ENCODE results near the gene RAB1A.

The RAB1A gene

DNA sequence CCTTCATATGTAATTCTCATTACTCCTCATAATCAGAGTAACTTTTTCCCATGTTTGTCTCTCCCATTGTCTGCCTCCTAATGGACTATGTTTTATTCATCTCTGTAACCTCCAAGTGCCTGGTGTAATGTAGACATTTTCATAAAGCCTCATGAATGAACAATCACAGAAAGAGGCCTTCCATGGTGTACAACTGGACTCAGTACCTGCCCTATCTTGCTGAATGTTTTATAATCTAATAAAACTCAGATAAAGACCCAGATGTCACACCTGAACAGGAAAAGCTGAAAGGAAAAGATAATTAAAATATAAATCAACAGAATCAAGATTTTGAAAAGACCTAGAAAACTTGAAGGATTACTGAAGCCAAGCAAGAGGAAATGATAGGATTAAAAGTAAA is 36.7 kb downstream of the RAB1A start:
- no peak overlapping the region for H2AFZ ChIP-seq (ENCODE audit: low read depth, low read length)
- H3K9me3 ChIP-seq (ENCODE audit: insufficient read depth, low read length, severe bottlenecking): no peaks in the 10 kb centered on the region
- no peak overlapping the region for H3K27ac ChIP-seq (ENCODE audit: low read length)
- peaks cover 68% of the 10 kb centered on the region for H3K79me2 ChIP-seq (ENCODE audit: insufficient read depth, low read length)
- no peak overlapping the region for H3K4me3 ChIP-seq (ENCODE audit: low read depth in 1 of 2, low read length in 2 of 2)
- ATAC-seq (ENCODE audit: insufficient read depth, low read depth) (no peak), DNase-seq (no peak)
- H3K9ac ChIP-seq (ENCODE audit: low read depth, low read length): no peak overlapping the region
- peaks cover 27% of the 10 kb centered on the region for H4K20me1 ChIP-seq (ENCODE audit: insufficient read depth, low read length)
- TF ChIP-seq EZH2 (IDR thresholded peaks at IDR 0.05; ENCODE audit: borderline replicate concordance, low read depth, low read length, severe bottlenecking): no peak
- TF ChIP-seq, protein P1, sequence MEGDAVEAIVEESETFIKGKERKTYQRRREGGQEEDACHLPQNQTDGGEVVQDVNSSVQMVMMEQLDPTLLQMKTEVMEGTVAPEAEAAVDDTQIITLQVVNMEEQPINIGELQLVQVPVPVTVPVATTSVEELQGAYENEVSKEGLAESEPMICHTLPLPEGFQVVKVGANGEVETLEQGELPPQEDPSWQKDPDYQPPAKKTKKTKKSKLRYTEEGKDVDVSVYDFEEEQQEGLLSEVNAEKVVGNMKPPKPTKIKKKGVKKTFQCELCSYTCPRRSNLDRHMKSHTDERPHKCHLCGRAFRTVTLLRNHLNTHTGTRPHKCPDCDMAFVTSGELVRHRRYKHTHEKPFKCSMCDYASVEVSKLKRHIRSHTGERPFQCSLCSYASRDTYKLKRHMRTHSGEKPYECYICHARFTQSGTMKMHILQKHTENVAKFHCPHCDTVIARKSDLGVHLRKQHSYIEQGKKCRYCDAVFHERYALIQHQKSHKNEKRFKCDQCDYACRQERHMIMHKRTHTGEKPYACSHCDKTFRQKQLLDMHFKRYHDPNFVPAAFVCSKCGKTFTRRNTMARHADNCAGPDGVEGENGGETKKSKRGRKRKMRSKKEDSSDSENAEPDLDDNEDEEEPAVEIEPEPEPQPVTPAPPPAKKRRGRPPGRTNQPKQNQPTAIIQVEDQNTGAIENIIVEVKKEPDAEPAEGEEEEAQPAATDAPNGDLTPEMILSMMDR (IDR thresholded peaks at IDR 0.05; ENCODE audit: borderline replicate concordance, extremely low read depth, low read length, poor library complexity, severe bottlenecking): no peak
- H3K4me1 ChIP-seq (ENCODE audit: insufficient read depth, low read length): no peaks in the 10 kb centered on the region
- no peak overlapping the region for H3K4me2 ChIP-seq (ENCODE audit: insufficient read depth, low read length)
- peaks cover 85% of the 10 kb centered on the region for H3K36me3 ChIP-seq (ENCODE audit: insufficient read depth, low read length)
- H3K27me3 ChIP-seq (ENCODE audit: insufficient read depth, low read length, poor library complexity): no peaks in the 10 kb centered on the region

DNA sequence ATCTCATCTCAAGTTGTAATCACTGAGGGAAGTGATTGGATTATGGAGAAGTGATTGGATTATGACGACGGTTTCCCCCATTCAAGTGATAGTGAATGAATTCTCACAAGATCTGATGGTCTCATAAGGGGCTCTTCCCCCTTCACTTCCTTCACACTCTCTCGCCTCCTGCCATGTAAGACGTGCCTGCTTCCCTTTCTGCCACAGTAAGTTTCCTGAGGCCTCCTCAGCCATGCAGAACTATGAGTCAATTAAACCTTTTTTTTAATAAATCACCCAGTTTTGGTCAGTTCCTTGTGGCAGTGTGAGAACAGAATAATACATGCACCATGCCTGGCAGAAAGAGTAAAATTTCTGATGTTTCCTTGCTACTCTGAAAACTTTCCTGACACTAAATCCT is 37.1 kb downstream of the RAB1A start:
- no peak for DNase-seq
- Histone ChIP-seq H3K27me3 (ENCODE audit: insufficient read depth, low read length, poor library complexity) (no peaks in the 10 kb centered on the region), H3K4me3 (ENCODE audit: low read depth in 1 of 2, low read length in 2 of 2) (no peak overlapping the region), H3K79me2 (ENCODE audit: insufficient read depth, low read length) (peaks cover 64% of the 10 kb centered on the region), H3K4me1 (ENCODE audit: insufficient read depth, low read length) (no peaks in the 10 kb centered on the region), H4K20me1 (ENCODE audit: insufficient read depth, low read length) (peaks cover 27% of the 10 kb centered on the region), H3K9ac (ENCODE audit: low read depth, low read length) (no peak overlapping the region), H2AFZ (ENCODE audit: low read depth, low read length) (no peak overlapping the region), H3K27ac (ENCODE audit: low read length) (no peak overlapping the region), H3K36me3 (ENCODE audit: insufficient read depth, low read length) (peaks cover 85% of the 10 kb centered on the region), H3K4me2 (ENCODE audit: insufficient read depth, low read length) (no peak overlapping the region), H3K9me3 (ENCODE audit: insufficient read depth, low read length, severe bottlenecking) (no peaks in the 10 kb centered on the region)
- ATAC-seq (ENCODE audit: insufficient read depth, low read depth): no peak
- TF ChIP-seq, protein P1 (IDR thresholded peaks at IDR 0.05; ENCODE audit: borderline replicate concordance, extremely low read depth, low read length, poor library complexity, severe bottlenecking): no peak
- no peak for TF ChIP-seq EZH2 (IDR thresholded peaks at IDR 0.05; ENCODE audit: borderline replicate concordance, low read depth, low read length, severe bottlenecking)

DNA sequence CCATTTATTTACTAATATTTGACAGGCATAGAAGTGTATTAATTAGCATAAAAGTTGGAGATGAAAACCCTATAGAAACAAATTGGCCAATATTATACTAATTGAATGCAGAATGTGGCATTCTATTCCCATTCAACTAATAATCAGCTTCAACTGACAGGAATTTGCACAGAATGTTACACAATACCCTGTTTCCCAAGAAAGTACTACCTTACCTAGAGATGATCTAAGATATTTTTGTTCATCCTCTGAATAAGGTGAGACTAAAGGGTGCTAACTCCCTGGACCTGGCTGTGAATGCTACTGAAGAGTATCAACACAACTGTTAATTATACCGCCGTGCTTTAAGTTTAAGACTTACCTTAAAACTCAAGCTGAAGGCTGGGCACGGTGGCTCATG is 44.8 kb downstream of the RAB1A start:
- H2AFZ ChIP-seq (ENCODE audit: low read depth, low read length): no peak overlapping the region
- no peaks in the 10 kb centered on the region for H3K9me3 ChIP-seq (ENCODE audit: insufficient read depth, low read length, severe bottlenecking)
- ATAC-seq (ENCODE audit: insufficient read depth, low read depth): no peak
- no peak overlapping the region for H3K4me3 ChIP-seq (ENCODE audit: low read depth in 1 of 2, low read length in 2 of 2)
- no peak overlapping the region for H3K27ac ChIP-seq (ENCODE audit: low read length)
- peaks cover 3% of the 10 kb centered on the region; the same call in 1 of the 2 replicates for H4K20me1 ChIP-seq (ENCODE audit: insufficient read depth, low read length)
- H3K9ac ChIP-seq (ENCODE audit: low read depth, low read length): no peak overlapping the region
- peaks cover 8% of the 10 kb centered on the region for H3K79me2 ChIP-seq (ENCODE audit: insufficient read depth, low read length)
- DNase-seq: no peak
- peaks cover 81% of the 10 kb centered on the region for H3K36me3 ChIP-seq (ENCODE audit: insufficient read depth, low read length)
- H3K27me3 ChIP-seq (ENCODE audit: insufficient read depth, low read length, poor library complexity): no peaks in the 10 kb centered on the region
- TF ChIP-seq, protein P1 (IDR thresholded peaks at IDR 0.05; ENCODE audit: borderline replicate concordance, extremely low read depth, low read length, poor library complexity, severe bottlenecking): no peak
- no peak for TF ChIP-seq EZH2 (IDR thresholded peaks at IDR 0.05; ENCODE audit: borderline replicate concordance, low read depth, low read length, severe bottlenecking)
- no peaks in the 10 kb centered on the region for H3K4me1 ChIP-seq (ENCODE audit: insufficient read depth, low read length)
- H3K4me2 ChIP-seq (ENCODE audit: insufficient read depth, low read length): no peak overlapping the region

DNA sequence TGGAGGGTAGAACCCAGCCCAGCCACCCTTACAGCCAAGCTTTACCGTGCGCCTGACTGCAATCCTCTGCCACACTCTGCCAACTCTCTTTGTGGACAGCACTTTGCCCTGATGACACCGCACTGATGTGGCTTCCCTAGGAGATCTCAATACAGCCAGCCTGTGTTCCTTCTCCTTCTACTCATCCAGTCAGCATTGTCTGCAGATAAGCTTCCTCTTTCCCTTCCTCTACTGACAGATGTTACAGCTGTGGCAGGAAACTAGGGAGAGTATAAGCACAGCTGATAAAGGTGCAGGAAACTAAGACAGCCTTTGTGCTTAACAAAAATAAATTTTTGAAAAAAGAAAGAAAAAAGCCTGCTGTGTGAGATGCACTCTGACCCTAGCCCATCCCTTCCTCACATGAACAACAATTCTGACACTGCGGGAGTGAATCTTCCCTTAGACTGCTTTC is 48.6 kb downstream of the RAB1A start:
- Histone ChIP-seq H3K79me2 (ENCODE audit: insufficient read depth, low read length) (no peaks in the 10 kb centered on the region), H2AFZ (ENCODE audit: low read depth, low read length) (no peak overlapping the region)

More for the DNA sequence above, 48.6 kb downstream of the RAB1A start:
- H3K36me3 ChIP-seq (ENCODE audit: insufficient read depth, low read length): peaks cover 80% of the 10 kb centered on the region
- H3K9me3 ChIP-seq (ENCODE audit: insufficient read depth, low read length, severe bottlenecking): no peaks in the 10 kb centered on the region
- no peaks in the 10 kb centered on the region for H3K27me3 ChIP-seq (ENCODE audit: insufficient read depth, low read length, poor library complexity)
- H3K4me2 ChIP-seq (ENCODE audit: insufficient read depth, low read length): no peak overlapping the region
- H4K20me1 ChIP-seq (ENCODE audit: insufficient read depth, low read length): peaks cover 1% of the 10 kb centered on the region; the same call in 1 of the 2 replicates
- H3K27ac ChIP-seq (ENCODE audit: low read length): no peak overlapping the region
- ATAC-seq (ENCODE audit: insufficient read depth, low read depth): peak; percentile 29; the same call in 1 of the 3 replicates
- DNase-seq: no peak
- TF ChIP-seq, protein P1 (IDR thresholded peaks at IDR 0.05; ENCODE audit: borderline replicate concordance, extremely low read depth, low read length, poor library complexity, severe bottlenecking): no peak
- no peak for TF ChIP-seq EZH2 (IDR thresholded peaks at IDR 0.05; ENCODE audit: borderline replicate concordance, low read depth, low read length, severe bottlenecking)
- no peak overlapping the region for H3K4me3 ChIP-seq (ENCODE audit: low read depth in 1 of 2, low read length in 2 of 2)
- H3K4me1 ChIP-seq (ENCODE audit: insufficient read depth, low read length): no peaks in the 10 kb centered on the region
- no peak overlapping the region for H3K9ac ChIP-seq (ENCODE audit: low read depth, low read length)

Data from DND-41 (cell line).